GM12865 (cell line): ENCODE results near the gene TGM1.

Experiments
- DNase-seq: peaks from one replicate; pipeline ENCODE4 v3.0.0; 2010; ENCODE audit warnings: low read depth
- H3K4me3 ChIP-seq: 2 replicates; pipeline ENCODE4 v1.5.1; 2011; ENCODE audit warnings: mild to moderate bottlenecking, low read depth, low read length, control low read depth
- CTCF ChIP-seq: IDR thresholded peaks from 2 replicates; pipeline ENCODE4 v1.5.1; 2011; ENCODE audit warnings: low read length, control low read depth, low read depth, inconsistent platforms; ENCODE audit not compliant: insufficient read depth; ENCODE audit errors: missing control alignments

TGM1 gene

DNA sequence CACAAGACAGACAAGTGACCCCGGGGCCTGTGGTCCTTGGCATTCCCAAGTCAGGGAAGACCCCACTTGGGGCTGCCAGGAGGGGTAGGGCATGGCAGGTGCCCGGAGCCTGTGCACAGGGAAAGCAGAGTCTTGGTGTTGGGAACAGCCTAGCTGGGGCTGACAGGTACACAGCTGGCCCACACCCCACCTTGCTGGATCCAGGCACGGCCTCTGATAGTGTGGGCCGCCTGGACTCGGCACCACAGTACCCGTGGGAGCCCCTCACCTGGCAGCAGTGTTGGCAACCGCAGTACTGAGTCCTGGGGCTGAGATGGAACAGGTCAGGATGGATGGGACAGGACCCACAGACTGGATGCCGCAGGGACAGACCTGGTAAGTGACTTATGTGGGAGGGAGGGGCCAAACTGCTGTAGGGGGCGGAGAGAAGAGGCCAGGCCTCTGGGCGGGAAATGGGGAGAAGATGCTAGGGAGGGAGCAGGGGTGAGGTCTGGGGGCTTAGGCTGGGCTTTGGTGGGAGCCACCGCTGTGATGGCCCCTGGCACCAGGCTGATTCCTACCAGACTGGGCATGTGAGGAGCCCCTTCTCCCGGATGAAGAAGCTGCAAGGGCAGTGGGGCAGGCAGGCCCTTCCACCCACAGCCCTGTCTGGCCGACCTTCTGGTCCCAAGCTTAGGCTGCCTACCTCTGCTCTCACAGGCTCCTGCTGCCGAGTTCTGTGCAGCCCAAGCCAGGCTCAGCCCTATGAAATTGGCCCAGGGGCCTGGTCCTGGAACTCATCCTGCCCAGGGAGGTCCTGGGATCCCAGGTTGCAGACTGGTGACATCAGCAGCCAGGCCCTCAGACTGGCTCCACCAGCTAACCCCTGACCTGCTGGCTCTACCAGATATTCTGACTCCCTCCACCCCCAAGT lies at the start of gene TGM1:
Gene TGM1, minus strand, starts transcription at position 357 of the 913 bp plus-strand sequence. CDS start 825 bp downstream, outside the sequence.
- DNase-seq = no peak
- H3K4me3 ChIP-seq = no peak within 1 kb of the TSS
- no peak for TF ChIP-seq CTCF

DNA sequence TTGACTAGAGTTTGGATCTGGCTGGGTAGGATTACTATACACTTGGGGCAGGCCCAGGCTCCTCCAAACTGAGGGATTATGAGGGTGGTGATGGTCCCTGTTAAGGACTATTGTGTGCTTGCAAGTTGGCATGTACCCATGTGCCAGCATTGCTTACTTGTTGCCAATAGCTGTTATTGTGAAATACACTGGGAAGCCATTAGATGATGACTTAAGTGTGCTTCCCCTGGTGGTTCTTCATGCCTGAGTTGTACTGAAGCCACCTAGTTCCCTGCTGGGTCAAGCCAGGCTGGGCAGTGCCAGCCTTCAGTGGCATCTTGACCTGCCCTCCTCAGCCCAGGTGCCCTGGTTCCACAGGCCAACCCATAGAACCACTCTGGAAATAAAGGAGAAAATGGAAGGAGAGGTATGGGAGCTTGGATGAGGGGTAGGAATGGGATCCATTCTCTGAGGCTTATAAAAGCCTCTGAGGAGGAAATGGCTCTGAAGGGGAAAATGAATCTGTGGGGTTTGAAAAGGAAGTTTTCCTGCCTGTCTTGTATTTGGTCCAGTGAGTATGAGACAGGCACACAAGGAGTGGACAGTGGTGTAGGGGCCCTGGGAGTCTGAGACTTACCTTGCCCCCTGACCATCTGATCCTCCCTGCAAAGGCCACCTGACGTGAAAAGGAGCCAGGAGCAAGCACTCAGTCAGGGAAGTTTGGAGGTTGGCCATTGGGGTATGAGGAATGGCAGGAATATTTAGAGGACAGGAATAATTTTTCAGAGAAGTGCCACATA lies 49.0 kb upstream of the TGM1 start:
- no peak for TF ChIP-seq CTCF
- H3K4me3 ChIP-seq = peak overlapping the region; percentile 60
- no peak for DNase-seq

DNA sequence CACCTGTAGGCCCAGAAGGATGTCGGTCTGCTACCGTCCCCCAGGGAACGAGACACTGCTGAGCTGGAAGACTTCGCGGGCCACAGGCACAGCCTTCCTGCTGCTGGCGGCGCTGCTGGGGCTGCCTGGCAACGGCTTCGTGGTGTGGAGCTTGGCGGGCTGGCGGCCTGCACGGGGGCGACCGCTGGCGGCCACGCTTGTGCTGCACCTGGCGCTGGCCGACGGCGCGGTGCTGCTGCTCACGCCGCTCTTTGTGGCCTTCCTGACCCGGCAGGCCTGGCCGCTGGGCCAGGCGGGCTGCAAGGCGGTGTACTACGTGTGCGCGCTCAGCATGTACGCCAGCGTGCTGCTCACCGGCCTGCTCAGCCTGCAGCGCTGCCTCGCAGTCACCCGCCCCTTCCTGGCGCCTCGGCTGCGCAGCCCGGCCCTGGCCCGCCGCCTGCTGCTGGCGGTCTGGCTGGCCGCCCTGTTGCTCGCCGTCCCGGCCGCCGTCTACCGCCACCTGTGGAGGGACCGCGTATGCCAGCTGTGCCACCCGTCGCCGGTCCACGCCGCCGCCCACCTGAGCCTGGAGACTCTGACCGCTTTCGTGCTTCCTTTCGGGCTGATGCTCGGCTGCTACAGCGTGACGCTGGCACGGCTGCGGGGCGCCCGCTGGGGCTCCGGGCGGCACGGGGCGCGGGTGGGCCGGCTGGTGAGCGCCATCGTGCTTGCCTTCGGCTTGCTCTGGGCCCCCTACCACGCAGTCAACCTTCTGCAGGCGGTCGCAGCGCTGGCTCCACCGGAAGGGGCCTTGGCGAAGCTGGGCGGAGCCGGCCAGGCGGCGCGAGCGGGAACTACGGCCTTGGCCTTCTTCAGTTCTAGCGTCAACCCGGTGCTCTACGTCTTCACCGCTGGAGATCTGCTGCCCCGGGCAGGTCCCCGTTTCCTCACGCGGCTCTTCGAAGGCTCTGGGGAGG lies 47.9 kb upstream of the TGM1 start, which contains the start of gene LTB4R:
Gene LTB4R, plus strand, starts transcription at position 857 of the 959 bp plus-strand sequence. CDS start 4,150 bp downstream, outside the sequence.
- H3K4me3 ChIP-seq = peak within 1 kb of the TSS; percentile 60
- DNase-seq = peak; percentile 87
- TF ChIP-seq CTCF = peak; percentile 41

GRCh38 chr14:24310265-24310645 lies 47.3 kb upstream of the TGM1 start:
- DNase-seq = no peak
- H3K4me3 ChIP-seq = peak overlapping the region; percentile 60
- TF ChIP-seq CTCF = no peak

DNA sequence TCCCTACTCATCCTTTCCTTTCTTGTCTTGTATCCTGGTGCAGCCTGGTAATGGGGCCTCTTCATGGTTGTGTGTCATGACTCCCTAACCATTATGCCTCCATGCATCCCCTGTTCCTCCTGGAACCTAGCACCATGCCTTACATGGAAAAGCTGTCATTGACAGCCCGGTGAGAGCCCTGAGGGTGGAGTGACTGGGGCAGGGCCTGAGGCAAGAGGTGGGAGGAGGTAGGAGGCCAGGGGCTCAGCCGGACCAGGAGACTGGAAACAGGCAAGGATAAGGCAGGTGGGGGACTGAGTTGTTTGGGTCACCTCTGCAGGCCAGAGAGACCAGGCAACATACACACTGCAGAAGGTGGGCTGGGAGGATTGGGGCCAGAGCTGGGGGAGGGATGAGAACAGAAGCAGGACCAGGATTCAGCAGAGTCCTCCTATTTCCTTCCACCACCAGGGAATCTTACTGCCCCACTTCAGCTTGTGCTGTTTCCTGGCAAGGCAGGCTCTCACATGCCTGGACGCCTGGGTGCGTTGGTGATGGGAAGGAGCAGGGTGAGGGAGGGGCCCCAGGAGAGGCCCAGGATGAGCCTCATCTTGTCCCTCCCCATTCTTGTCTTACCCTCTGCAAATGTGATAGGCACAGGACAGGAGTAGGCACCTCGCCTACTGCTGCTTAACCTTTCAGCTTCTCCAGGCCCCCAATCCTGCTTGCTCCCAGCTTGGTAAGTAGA lies 46.7 kb upstream of the TGM1 start, which contains the start of gene LTB4R2:
Gene LTB4R2, plus strand, starts transcription at position 603 of the 727 bp plus-strand sequence. CDS start 525 bp downstream, outside the sequence.
- peak within 1 kb of the TSS; percentile 60 for H3K4me3 ChIP-seq
- no peak for DNase-seq
- TF ChIP-seq CTCF = no peak
